Smooth muscle cell of the coronary artery (primary cell): ENCODE measurements around the gene OR6C3. TPM values are rescaled to one million over a fixed set of nuclear protein-coding genes. Genes with fewer than 3 reads are reported as not detected.

Source experiments
- total RNA-seq: library from RNA; depleted of rRNA; stranded (reverse); fragments of >200 nt; gene quantifications from 2 replicates; pipeline ENCODE4 v1.2.3, GENCODE V29; 2014; ENCODE audit warnings: low replicate concordance

The OR6C3 gene
- total RNA-seq, result not detected in 2 replicates

GRCh38 chr12:55330446-55330845 is at the start of gene OR6C3:
Gene OR6C3, plus strand, starts transcription at chr12:55330746. Its CDS starts 955 bp downstream, at chr12:55331701.

GRCh38 chr12:55296469-55296868 is 34.1 kb upstream of the OR6C3 start, which contains the start of gene OR6C6:
Gene OR6C6, minus strand, starts transcription at chr12:55296569. Its CDS starts 1,337 bp downstream, at chr12:55295232.

GRCh38 chr12:55314043-55314442 is 16.5 kb upstream of the OR6C3 start, which contains the start of gene OR6C1:
Gene OR6C1, plus strand, starts transcription at chr12:55314343. Its CDS starts 6,257 bp downstream, at chr12:55320600.

GRCh38 chr12:55362675-55363074 is 32.1 kb downstream of the OR6C3 start, which contains the start of gene OR6C75:
Gene OR6C75, plus strand, starts transcription at chr12:55362975. Its CDS starts 2,136 bp downstream, at chr12:55365111.

Other genes starting within 250 kb of the OR6C3 start
- not detected in 2 replicates for gene OR9K2, start 204.3 kb upstream of the OR6C3 start, total RNA-seq
- gene OR10A7, start 109.7 kb upstream of the OR6C3 start, total RNA-seq, result not detected in 2 replicates
- not detected in 2 replicates for gene OR6C74, start 86.1 kb upstream of the OR6C3 start, total RNA-seq
- gene OR6C6, start 34.2 kb upstream of the OR6C3 start, total RNA-seq, result not detected in 2 replicates
- gene OR6C1, start 16.4 kb upstream of the OR6C3 start, total RNA-seq, result not detected in 2 replicates
- gene OR6C75, start 32.2 kb downstream of the OR6C3 start, total RNA-seq, result not detected in 2 replicates
- gene OR6C65, start 69.8 kb downstream of the OR6C3 start, total RNA-seq, result not detected in 2 replicates
- gene OR6C76, start 95.5 kb downstream of the OR6C3 start, total RNA-seq, result not detected in 2 replicates
- not detected in 2 replicates for gene OR6C2, start 113.3 kb downstream of the OR6C3 start, total RNA-seq
- gene OR6C70, start 139.4 kb downstream of the OR6C3 start, total RNA-seq, result not detected in 2 replicates
- gene OR6C68, start 161.6 kb downstream of the OR6C3 start, total RNA-seq, result not detected in 2 replicates
- not detected in 2 replicates for gene OR6C4, start 218.9 kb downstream of the OR6C3 start, total RNA-seq
- not detected in 2 replicates for gene OR2AP1, start 241.7 kb downstream of the OR6C3 start, total RNA-seq